GM18909 (cell line): ENCODE results near the gene ZG16.
"Not testable (repeated sequence)": the region's sequence is repeated elsewhere in the genome, so short reads cannot be mapped to it uniquely, and the experiment has no call there.

ENCODE experiments used
- ATAC-seq: cut with Tn5 transposase; IDR thresholded peaks from one replicate; pipeline ENCODE4 v1.9.1; 2021; ENCODE audit warnings: mild to moderate bottlenecking; ENCODE audit not compliant: unreplicated experiment, poor library complexity

Gene ZG16

GRCh38 chr16:29747947-29748759 lies 29.9 kb upstream of the ZG16 start:
- no peak for ATAC-seq

GRCh38 chr16:29748760-29749149 lies 29.3 kb upstream of the ZG16 start:
- ATAC-seq, result not testable (repeated sequence)

GRCh38 chr16:29753516-29753915 lies 24.5 kb upstream of the ZG16 start:
- no peak for ATAC-seq

GRCh38 chr16:29756654-29757053 lies 21.4 kb upstream of the ZG16 start:
- ATAC-seq, result no peak

GRCh38 chr16:29757086-29757485 lies 21.0 kb upstream of the ZG16 start:
- not testable (repeated sequence) for ATAC-seq

GRCh38 chr16:29757950-29758466 lies 20.0 kb upstream of the ZG16 start:
- ATAC-seq, result no peak

GRCh38 chr16:29760567-29761279 lies 17.3 kb upstream of the ZG16 start:
- no peak for ATAC-seq

- not testable (repeated sequence) for ATAC-seq
Observed at GRCh38 chr16:29761280-29761651, 16.8 kb upstream of the ZG16 start.

GRCh38 chr16:29761882-29762281 lies 16.2 kb upstream of the ZG16 start:
- ATAC-seq, result no peak

- no peak for ATAC-seq
Observed at GRCh38 chr16:29763326-29763725, 14.7 kb upstream of the ZG16 start.

- ATAC-seq, result no peak
Observed at GRCh38 chr16:29765167-29766032, 12.7 kb upstream of the ZG16 start.

- no peak for ATAC-seq
Observed at GRCh38 chr16:29766571-29766970, 11.5 kb upstream of the ZG16 start.

- no peak for ATAC-seq
Observed at GRCh38 chr16:29767062-29767461, 11.0 kb upstream of the ZG16 start.

- no peak for ATAC-seq
Observed at GRCh38 chr16:29769507-29769906, 8.5 kb upstream of the ZG16 start.

GRCh38 chr16:29770250-29770929 lies 7.7 kb upstream of the ZG16 start:
- ATAC-seq, result no peak

- not testable (repeated sequence) for ATAC-seq
Observed at GRCh38 chr16:29772330-29772729, 5.7 kb upstream of the ZG16 start.

GRCh38 chr16:29774730-29775129 lies 3.3 kb upstream of the ZG16 start:
- no peak for ATAC-seq

GRCh38 chr16:29775742-29776408 lies 2.2 kb upstream of the ZG16 start:
- no peak for ATAC-seq

- ATAC-seq, result no peak
Observed at GRCh38 chr16:29779474-29779873, 1.4 kb downstream of the ZG16 start.
